Dermis blood vessel endothelial cell (primary cell): ENCODE measurements around the gene DSCAM. TPM values are rescaled to one million over a fixed set of nuclear protein-coding genes. Genes with fewer than 3 reads are reported as not detected.
"Not testable (repeated sequence)": the region's sequence is repeated elsewhere in the genome, so short reads cannot be mapped to it uniquely, and the experiment has no call there.

Experiments used
- DNase-seq: peaks from one replicate; pipeline ENCODE4 v3.0.0; 2010
- total RNA-seq: library from RNA; depleted of rRNA; stranded (reverse); fragments of >200 nt; gene quantifications from 2 replicates; pipeline ENCODE4 v1.2.3, GENCODE V29; 2014

Gene DSCAM
- total RNA-seq, 1 donor from 2014 or later: under 0.01 TPM

DNA sequence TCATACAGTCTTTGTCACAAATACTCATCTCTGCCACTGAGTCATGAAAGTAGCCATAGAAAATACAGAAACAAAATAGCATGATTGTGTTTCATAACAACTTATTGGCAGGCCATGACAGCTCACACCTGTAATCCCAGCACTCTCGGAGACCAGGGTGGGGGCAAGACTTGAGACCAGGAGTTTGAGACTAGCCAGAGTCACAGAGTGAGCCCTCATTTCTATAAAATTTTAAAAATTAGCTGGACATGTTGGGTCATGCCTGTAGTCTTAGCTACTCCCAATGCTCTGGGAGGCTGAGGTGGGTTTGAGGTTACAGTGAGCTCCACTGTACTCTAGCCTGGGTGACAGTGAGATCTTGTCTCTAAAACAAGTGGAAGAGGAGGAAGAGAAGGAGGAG is 568.6 kb downstream of the DSCAM start:
- DNase-seq: no peak

DNA sequence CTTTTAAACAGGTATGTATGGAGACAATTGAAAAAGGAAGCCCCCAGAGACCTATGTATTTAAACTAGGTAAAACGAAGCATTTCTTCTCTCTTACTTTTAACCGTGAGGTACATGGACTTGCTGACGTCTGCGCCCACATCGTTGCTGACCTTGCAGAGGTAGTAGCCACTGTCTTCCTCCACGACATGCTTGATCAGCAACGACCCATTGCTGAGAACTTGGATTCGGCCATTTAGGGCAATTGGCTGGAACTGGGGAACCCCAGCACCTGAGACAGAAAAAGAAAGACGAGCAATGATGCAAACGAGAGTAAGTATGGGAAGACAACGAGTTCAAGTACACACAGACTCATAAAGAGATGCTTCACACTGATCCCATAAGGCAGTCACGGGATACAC is 571.0 kb downstream of the DSCAM start:
- no peak for DNase-seq

DNA sequence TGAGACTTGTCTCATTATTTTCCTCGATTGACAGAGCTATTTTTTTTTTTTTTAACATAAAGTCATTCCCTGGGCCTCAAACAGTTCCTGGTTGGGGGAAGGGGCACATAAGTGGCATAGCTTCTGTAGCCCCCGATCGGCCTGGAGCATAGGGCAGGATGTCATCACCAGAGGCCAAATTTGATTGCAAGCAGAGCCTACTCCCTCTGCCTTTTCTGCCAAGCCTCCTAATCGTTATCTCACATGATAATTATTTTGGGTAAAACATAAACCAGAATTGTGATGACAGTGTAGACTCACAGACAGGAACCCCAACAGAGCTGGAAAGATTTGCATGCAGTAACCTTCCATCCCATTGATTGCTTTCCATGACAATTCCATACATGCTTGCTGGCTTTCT is 574.9 kb downstream of the DSCAM start:
- no peak for DNase-seq

DNA sequence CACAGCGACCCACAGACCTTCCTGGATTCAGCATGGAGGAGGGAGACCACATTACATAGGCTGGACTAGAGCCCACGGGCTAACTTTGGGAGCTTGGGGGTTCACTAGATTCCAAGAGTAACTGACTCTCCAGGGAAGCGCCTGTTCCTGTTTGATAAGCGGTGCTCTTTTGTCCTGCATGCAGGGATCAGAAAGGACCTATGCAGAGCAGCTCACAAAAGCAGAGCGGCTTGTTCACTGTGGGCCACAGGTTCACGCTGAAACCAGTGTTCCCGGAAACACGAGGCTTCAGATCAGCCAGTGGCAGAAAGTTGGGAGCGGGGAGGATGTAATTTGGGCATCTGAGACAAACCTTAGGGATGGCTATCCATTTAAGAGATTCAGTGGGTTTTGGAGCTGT is 575.8 kb downstream of the DSCAM start:
- DNase-seq: no peak

DNA sequence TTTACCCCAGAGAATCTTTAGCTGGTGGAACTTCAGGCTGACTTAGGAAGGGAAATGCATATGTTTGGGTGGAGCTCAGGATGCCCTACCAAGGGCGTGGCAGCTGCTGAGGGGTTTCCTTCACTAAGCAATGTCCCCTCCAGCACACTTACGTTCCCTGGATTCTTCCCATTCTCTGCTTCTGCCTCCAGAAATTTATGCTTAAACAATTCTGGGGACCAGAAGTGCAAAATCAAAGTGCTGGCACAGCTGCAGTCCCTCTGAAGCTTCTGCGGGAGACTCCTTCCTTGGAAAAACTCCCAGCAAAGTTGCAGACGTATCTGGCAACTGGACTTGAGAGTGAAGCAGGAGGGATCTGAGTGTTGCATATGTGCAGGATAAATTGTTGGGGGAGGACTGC is 576.9 kb downstream of the DSCAM start:
- DNase-seq: no peak

DNA sequence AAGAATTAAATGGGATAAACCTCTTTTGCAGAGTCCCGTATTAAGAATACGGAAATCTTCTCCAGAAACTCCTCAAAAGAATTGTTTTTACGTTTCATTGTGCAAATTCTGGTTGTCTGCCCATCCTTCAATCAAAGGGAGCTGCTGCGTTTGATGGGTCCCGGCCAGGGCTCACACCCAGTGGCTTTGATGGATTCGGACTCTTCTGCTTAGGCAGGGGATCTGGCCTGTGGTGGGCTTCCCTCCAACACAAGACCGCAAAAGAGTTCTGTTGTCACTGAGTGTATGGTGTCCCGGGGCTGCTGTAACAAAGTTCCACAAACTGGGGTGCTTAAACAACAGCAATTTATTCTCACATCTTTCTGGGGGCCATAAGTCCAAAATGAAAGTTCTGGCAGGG is 577.7 kb downstream of the DSCAM start:
- DNase-seq: no peak

DNA sequence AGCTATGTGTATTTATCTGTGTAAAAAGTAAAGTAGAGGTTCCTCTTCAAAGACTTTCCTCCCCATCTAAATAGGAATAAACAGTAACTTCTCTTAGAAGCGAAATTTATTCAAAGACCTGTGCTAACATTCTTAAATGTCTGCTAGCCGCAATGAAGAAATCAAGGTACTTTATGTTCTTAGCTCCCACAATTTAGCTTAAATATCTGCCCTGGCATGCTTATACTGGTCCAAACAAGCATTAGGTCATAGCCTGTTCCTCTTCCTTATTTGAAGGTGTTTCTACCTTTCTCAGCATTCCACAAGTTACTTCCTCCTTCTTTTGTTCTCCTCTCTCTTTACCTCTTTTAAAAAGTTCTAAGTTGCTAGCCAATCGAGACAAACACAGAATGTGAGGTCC is 588.5 kb downstream of the DSCAM start:
- DNase-seq: not testable (repeated sequence)

DNA sequence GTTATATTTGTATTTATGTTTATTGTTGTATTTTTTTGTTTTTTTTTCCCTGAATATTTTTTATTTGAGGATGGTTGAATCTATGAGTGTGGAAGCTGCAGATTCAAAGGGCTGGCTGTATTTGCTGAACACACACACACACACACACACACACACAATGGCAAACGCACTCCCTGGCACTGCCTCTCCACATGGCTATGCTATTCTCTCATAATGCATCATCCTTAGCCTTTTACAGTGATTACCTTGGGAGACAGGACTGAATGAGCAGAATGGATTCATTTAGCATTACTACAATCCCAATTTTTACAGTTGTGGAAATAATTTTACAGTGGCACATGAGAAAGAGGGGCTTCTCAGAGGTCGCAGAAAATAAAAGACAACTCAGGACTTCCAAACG is 589.6 kb downstream of the DSCAM start:
- no peak for DNase-seq

DNA sequence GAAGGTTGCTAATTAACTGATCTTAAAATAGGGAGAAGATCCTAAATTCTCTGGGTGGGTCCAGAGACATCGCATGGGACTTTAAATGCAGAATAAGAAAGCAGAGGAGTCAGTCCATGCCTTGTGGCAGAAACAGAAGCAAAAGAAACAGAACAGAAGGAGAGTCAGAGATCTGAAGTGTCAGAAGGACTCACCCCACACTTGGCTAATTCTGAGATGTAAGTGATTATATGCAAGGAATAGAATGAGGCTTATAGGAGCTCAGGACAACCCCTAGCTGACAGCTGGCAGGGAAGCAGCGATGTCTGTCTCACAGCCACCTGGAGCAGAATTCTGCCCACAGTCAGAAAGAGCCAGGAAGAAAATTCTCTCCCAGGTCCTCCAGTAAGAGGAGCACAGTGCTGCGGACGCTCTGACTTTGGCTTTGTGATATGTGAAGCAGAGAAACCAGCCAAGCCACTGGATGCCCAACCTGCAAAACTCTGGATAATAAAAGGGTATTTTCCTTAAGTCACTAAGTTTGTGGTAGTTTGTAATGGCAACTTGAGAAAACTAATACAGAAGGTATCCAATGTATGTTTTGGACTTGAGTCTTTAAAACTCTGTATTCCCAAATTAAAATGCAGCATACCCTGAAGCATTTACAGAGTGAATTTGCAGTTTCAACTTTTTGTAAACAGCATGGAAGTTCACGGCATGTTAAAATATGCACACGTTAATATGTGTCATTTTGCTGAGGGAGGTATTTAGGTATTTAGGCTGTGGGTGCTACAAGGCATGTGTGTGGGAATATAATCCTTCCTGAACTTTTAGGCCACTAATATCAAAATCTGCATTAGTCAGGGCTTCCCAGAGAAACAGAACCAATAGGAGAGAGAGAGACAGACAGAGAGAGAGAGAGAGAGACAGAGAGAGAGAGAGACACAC is 591.2 kb downstream of the DSCAM start:
- no peak for DNase-seq

DNA sequence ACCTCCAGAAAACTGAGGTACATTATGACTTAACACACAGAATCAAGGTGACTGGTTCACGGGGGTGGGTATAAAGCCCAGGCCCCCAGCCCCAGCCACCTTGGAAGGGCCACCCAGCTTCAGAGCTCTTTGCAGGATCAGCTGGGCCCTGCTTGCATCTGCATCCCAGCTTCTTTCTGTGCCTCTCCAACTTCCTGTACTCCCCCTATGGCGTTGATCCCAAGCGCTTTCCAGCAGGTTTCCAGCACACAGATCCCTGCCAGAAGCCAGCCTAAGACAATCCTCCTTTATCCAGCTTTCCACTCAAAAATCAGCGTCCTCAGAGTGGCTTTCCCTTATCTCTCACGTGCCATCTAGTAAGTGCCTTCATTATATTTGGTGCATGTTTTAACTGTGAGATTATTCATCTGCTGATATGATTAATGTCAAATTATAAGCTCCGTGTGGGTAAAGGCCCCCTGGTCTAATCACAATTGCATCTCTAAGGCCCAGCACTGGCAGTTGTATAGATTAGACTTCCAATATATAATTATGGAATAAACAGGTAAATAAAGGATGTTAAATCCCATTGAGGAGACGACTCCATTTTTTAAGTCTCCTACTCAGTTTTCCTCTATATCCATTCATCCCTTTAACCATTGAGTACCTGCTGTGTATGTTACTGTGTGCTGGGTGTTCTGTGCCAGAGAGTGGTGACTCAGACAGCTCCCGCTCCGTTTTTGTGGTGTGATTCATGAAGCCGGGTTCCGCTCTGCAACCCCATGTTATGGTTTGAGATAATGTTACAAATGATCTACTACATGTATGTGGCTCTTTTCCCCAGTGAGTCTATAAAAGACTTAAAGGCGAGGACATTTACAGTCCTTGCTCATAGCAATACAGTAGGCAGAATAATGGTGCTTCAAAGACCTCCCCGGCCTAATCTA is 592.2 kb downstream of the DSCAM start:
- no peak for DNase-seq

DNA sequence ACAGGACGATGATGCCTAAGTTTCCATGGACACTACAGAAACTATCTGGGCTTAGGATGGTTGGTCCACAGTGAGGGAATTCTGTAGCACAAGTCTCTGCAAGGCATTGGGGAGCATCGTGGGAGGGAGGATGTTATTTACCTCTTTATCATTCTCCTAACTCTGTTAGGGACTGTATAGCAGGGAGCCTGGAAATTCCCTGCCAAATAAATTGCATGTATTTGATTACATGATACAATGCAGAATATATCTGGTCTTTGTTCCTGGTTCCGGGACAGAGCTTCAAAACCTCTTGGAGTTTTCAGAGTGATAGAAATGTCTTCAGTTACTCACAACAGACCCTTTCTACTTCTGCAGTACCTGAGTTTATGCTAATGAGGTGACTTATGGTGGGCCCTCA is 593.8 kb downstream of the DSCAM start:
- DNase-seq: no peak

DNA sequence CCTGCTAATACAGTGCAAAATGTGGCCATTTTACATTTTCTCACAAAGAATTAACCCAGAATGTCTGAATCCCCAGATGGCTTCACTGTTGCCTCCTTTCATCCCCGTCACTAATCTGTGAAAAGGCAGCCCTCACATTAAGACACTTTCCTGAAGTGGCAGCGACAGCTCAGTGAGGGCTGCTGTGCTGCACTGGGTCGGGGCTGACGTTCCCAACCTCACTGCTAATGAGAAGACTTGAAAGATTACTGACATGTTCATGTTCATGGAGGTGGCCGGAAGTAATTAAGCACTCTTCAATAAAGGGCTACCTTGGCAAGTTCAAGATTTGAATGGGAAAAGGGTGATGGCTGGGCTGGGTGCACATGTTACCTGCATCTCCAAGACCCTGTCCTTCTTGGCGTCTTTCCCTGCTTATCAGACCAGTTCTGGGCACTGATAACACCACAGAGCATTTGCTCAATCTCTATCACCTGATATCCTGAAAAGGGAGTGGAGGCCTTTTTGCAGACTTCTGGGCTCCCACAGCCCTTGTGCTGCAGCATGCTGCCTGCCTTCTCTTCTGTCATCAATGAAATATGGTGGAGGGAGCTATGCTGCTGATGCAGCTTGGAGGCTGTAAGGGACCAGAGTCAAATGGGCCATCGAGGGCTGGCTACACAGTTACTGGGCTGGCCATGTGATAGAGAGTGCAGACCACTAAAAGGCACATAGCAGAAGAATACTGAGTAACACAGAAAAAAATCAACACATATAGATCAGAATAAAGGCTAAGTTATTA is 596.3 kb downstream of the DSCAM start:
- DNase-seq: no peak

DNA sequence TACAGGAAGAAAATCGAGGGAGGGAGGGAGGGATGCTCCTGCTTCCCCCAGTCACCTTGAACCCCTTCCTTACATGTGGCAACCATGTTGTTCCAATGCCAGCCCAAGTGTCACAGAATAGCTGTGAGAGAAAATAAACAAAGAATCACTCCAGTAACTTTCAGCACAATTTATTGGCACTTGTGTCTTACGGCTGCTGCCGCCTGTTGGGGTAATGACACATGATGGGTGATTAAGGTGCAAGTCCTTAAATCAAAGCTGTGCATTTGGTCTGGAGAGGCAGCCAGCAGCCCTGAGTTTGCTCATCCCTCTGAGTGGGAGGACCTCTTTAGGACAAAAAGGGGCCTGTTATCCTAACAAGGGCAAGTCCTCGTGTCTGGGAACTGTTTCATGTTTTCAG is 602.0 kb downstream of the DSCAM start:
- DNase-seq: no peak

DNA sequence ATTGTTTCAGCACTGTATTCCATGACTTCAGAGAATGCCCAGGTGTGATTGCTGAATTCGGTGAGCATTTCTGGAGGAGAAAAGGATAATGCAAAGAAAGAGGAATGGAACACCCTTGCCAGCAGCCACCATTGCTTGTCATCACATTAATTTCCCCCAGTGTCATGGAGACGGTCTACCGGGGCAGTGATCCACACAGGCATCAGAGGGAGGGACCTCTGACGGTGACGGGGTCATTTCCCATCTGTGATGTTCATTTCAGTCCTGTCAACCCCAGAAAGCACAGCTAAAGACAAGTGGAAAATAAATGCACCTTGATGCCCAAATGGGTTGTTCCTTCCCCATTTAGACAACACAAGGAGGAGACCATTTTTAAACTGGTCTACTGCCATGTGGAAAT is 603.3 kb downstream of the DSCAM start:
- no peak for DNase-seq

DNA sequence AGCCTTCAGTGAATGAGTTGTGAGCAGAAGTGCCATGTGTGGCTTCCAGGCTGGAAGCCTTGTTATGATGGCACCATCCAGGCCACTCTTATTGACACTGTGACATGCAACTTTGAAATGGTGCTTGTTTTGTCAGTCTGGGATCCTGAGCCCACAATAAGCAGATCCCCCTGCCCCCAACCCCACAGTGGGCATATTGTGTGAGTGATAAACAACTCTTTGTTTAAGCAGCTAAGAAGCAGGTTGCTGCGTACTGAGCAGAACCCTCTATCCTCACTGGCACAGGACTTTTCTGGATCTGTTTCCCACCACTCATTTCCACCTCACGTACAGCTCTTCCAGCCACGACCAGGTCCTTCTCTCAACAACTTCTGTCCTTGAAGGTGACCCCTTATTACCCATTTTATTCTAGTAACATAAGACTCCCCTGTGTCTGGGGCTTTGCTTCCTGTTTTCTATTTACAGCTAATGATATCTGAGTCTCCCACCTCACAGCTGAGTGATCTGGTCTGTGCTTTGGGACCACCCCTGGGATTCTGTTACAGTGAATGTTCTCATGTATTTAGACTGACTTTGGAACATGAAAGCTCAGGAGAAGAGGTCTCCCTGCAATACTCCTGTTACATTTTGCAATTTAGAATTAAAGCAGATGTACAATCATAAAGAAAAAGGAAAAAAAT is 604.2 kb downstream of the DSCAM start:
- no peak for DNase-seq

DNA sequence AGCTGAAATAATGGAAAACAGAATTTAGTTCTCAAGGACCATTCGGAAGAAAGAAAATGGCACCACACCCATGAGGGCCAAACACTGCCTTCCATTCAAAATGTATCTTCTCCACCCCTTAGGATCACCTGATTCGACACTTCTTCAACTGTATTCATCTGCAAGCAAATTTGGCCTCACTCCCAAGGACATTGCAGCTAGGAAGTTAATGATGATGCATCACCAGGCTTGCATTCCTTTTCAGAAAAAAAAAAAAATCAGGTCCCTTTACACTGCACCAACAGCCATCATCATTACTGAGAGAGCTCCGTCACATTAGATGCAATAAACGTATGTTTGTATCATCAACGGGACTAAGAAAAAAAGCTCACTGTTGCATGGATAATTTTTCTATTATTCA is 611.4 kb downstream of the DSCAM start:
- DNase-seq: no peak

DNA sequence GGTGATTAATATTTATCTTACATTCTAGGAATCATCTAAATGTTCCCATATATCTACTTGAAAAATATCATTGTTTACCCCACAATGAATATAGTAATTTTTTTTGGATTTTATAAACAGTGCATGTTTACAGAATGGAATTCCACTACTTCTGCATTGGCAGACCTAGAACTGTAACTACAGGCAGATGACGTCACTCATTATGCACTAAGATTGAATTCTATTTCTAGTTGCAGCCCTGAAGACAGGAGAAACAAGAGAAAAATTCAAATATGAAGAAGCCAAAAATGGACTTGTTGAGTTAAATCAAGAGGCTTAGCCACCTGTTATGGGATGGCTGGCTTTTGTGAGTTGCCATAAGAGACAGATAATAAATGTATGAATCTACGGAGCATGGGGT is 615.0 kb downstream of the DSCAM start:
- no peak for DNase-seq

DNA sequence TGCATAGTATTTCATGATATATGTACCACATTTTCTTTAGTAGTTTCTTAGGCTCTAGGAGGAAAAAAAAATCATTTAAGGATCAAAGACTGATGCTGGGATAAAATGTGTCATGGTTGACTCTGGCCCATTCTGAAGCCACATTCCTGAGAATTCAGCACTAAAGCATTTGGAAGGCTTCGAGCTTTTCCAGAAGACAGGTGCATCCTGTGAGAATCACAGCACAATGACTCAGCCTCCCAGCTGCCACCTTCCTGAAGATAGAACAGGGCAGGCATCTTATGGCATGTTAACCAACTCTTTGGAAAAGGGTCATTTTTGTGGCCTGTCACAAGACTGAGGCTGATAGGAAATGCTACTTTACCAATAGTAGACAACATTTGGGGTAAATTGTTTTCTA is 619.9 kb downstream of the DSCAM start:
- no peak for DNase-seq

DNA sequence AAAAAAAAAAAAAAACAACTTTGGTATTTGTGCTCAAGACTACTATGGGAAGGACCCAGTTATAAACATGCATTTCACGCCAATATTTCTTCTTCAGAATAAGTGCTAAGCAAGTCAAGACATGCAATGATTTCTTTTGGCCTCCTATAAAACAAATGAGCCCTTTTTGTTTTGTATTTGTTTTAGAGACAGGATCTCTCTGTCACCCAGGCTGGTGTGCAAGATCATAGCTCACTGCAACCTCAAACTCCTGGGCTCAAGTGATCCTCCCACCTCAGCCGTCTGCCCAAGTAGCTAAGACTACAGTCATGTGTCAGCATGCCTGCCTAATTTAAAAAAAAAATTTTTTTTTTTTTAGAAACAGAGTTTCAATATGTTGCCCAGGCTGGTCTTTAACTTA is 631.0 kb downstream of the DSCAM start:
- DNase-seq: no peak

DNA sequence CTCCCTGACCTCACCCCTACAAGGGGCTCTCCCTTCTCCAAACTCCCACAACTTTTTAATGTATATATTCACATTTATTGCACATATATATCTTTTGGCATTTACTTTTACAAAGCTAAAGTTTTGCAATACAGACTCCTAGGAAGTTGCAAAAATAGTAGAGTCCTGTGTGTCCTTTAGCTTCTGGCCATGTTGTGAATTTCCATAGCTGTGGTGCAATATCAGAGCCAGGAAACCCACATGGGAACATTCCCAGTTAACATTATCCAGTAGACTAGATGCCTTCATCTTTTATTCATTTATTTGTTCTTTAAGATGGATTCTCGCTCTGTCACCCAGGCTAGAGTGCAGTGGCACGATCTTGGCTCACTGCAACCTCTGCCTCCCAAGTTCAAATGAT is 636.7 kb downstream of the DSCAM start:
- DNase-seq: no peak

DNA sequence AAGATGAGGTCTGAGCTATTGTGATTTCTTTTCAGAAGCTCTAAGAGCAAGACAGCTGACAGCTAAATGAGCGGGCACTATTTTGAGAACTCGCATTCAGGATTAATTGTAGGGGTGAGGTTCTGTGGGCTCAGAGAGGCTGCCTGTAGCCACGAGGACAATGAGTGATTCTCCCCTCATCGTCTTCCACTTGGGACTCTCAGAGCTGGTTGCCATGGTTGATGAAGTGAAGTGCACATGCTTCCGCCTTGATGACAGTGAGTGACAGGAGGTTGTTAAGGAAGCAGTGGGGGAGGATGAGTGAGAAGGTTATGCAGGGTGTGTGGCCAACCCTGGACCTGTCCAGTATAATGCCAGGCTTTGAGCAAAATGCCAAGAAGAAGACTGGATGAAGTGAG is 638.0 kb downstream of the DSCAM start:
- DNase-seq: no peak

DNA sequence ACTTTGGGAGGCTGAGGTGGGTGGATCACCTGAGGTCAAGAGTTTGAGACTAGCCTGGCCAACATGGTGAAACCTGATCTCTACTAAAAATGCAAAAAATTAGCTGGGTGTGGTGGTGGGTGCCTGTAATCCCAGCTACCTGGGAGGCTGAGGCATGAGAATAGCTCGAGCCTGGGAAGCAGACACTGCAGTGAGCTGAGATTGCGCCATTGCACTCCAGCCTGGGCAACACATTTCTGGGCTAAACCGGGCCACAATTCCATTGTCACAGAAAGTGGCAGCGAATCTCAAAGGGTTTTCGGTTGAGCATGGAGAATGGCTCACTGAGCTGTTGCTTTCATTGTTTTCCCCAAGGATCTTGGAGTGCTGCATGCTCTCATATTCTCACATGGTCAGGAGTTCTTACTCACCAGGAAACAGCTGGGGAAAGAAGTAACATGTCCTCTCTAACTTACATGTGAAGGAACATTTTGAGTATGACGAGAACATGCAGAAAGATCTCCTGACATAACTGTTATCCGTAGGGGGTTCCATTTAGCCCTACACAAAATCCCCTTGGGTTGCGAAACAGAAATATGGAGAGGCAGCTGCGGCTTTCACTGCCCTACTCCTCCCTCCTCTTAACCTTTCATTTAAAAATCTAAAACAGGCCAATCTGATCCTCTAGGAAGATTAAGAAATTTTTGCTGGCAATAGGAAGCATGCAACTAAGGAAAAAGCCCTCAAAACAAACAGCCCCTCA is 638.6 kb downstream of the DSCAM start:
- no peak for DNase-seq
